NB4 (cell line): Measurements from ENCODE around the gene FBXW5.

Experiments used
- POLR2A ChIP-seq: IDR thresholded peaks from 2 replicates; pipeline ENCODE4 v1.6.1; 2011; ENCODE audit warnings: mild to moderate bottlenecking; ENCODE audit not compliant: insufficient read length; ENCODE audit errors: extremely low read depth
- TF ChIP-seq, protein P1 (sequence below): IDR thresholded peaks from one replicate; pipeline ENCODE4 v1.5.1; 2012; ENCODE audit warnings: low read depth, low read length
- TF ChIP-seq, protein P2 (sequence below): IDR thresholded peaks from 2 replicates; pipeline ENCODE4 v1.6.1; 2011; ENCODE audit warnings: low read depth, low read length

DNA sequence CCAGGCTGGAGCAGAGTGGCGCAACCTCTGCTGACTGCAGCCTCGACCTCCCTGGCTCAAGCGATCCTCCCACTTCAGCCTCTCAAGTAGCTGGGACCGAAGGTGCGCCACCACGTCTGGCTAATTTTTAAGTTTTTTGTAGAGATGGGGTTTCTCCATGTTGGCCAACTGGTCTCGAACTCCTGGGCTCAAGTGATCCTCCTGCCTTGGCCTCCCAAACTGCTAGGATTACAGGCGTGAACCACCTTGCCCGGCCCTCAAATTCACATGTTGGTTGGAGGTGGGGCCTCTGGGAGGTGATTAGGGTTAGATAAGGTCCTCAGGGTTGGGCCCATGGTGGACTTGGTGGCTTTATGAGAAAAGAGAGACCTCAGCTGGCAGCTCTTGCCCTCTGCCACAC, 17.6 kb upstream of the FBXW5 start:
- TF ChIP-seq, protein P1, sequence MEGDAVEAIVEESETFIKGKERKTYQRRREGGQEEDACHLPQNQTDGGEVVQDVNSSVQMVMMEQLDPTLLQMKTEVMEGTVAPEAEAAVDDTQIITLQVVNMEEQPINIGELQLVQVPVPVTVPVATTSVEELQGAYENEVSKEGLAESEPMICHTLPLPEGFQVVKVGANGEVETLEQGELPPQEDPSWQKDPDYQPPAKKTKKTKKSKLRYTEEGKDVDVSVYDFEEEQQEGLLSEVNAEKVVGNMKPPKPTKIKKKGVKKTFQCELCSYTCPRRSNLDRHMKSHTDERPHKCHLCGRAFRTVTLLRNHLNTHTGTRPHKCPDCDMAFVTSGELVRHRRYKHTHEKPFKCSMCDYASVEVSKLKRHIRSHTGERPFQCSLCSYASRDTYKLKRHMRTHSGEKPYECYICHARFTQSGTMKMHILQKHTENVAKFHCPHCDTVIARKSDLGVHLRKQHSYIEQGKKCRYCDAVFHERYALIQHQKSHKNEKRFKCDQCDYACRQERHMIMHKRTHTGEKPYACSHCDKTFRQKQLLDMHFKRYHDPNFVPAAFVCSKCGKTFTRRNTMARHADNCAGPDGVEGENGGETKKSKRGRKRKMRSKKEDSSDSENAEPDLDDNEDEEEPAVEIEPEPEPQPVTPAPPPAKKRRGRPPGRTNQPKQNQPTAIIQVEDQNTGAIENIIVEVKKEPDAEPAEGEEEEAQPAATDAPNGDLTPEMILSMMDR = no peak
- no peak for TF ChIP-seq POLR2A
- TF ChIP-seq, protein P2, sequence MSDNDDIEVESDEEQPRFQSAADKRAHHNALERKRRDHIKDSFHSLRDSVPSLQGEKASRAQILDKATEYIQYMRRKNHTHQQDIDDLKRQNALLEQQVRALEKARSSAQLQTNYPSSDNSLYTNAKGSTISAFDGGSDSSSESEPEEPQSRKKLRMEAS = no peak
